PC-9 (cell line): ENCODE measurements around the gene KRT12. TPM values are rescaled to one million over a fixed set of nuclear protein-coding genes. Genes with fewer than 3 reads are reported as not detected.

Experiments used
- BruUV-seq: library from RNA; stranded (reverse); fragments of 400-500 nt; replicated peaks from 2 replicates; lab custom pipeline; 2021; lab: Mats Ljungman, UMichigan
- CTCF ChIA-PET: fragments of 300-600 bp; sonication (Branson Sonifier 250); formaldehyde crosslinking; loops from one replicate; lab custom pipeline; 2022; ENCODE audit warnings: antibody characterized with exemption; lab: Charles Lee
- POLR2A ChIA-PET: fragments of 300-600 bp; sonication (Branson Sonifier 250); formaldehyde crosslinking; loops from one replicate; lab custom pipeline; 2022; ENCODE audit warnings: antibody characterized with exemption; ENCODE audit not compliant: unreplicated experiment; lab: Charles Lee
- DNase-seq, 2 experiments: peaks; one replicate each; pipeline versions ENCODE4 v3.0.0 to v3.0.0-alpha.2; 2015 to 2022; ENCODE audit warnings: mixed read lengths in 1 of 2
- H2AFZ ChIP-seq: fragments of 200-600 bp; sonication (generic); 2 replicates; pipeline ENCODE4 v1.8.1; 2017; ENCODE audit warnings: antibody characterized with exemption
- H3F3A ChIP-seq: fragments of 200-600 bp; sonication (generic); 2 replicates; pipeline ENCODE4 v1.8.1; 2017; ENCODE audit warnings: antibody characterized with exemption, mild to moderate bottlenecking, low read depth; ENCODE audit not compliant: insufficient read depth
- H3K27ac ChIP-seq: fragments of 200-600 bp; sonication (generic); 2 replicates; pipeline ENCODE4 v1.6.1; 2016; ENCODE audit warnings: mixed run types
- H3K27me3 ChIP-seq: fragments of 200-600 bp; sonication (generic); 2 replicates; pipeline ENCODE4 v1.6.1; 2016; ENCODE audit warnings: low read depth, mixed run types; ENCODE audit not compliant: insufficient read depth
- H3K36me3 ChIP-seq: fragments of 200-600 bp; sonication (generic); 2 replicates; pipeline ENCODE4 v1.6.1; 2016; ENCODE audit warnings: low read depth, mixed run types
- H3K4me1 ChIP-seq: fragments of 200-600 bp; sonication (generic); replicated peaks from 2 replicates; pipeline ENCODE4 v1.6.1; 2016; ENCODE audit warnings: mixed run types; ENCODE audit not compliant: insufficient read depth
- H3K4me2 ChIP-seq: fragments of 200-600 bp; sonication (generic); 2 replicates; pipeline ENCODE4 v1.6.1; 2017; ENCODE audit warnings: mixed run types
- H3K4me3 ChIP-seq: fragments of 200-600 bp; sonication (generic); 2 replicates; pipeline ENCODE4 v1.6.1; 2016; ENCODE audit warnings: mixed run types
- H3K79me2 ChIP-seq: fragments of 200-600 bp; sonication (generic); 2 replicates; pipeline ENCODE4 v1.6.1; 2017; ENCODE audit warnings: low read depth, mixed run types
- H3K9me2 ChIP-seq: fragments of 200-600 bp; sonication (generic); 2 replicates; pipeline ENCODE4 v1.8.1; 2017; ENCODE audit warnings: mild to moderate bottlenecking; ENCODE audit not compliant: insufficient read depth
- H3K9me3 ChIP-seq: fragments of 200-600 bp; sonication (generic); 2 replicates; pipeline ENCODE4 v1.8.1; 2016; ENCODE audit warnings: low read depth; ENCODE audit not compliant: insufficient read depth
- H4K20me1 ChIP-seq: fragments of 200-600 bp; sonication (generic); 2 replicates; pipeline ENCODE4 v1.8.1; 2017; ENCODE audit not compliant: insufficient read depth
- EZH2 ChIP-seq: fragments of 200-600 bp; sonication (generic); IDR thresholded peaks from 2 replicates; pipeline ENCODE4 v1.8.0; 2017; ENCODE audit warnings: antibody characterized with exemption, low read depth
- intact Hi-C: fragments of 100-400 bp; cut with micrococcal nuclease; formaldehyde crosslinking; loops from one replicate; pipeline ENCODE4 v1.10.0; 2022; ENCODE audit not compliant: unreplicated experiment
- total RNA-seq: library from RNA; stranded (reverse); gene quantifications from 2 replicates; pipeline ENCODE4 v1.2.3, GENCODE V29; 2021
- TF ChIP-seq, protein P1 (sequence below): fragments of 200-600 bp; sonication (generic); conservative IDR thresholded peaks from 2 replicates; pipeline ENCODE4 v1.6.1; 2017; ENCODE audit warnings: mixed run types, antibody characterized with exemption, mild to moderate bottlenecking, moderate library complexity

Gene KRT12
- total RNA-seq, 1 experiment from 2014 or later: not detected

- no peaks in the 10 kb centered on the region for H4K20me1 ChIP-seq
- no peaks in the 10 kb centered on the region for H3K36me3 ChIP-seq
- no peak overlapping the region for H3K4me2 ChIP-seq
- no peak overlapping the region for H3K4me3 ChIP-seq
- H3K9me2 ChIP-seq: no peaks in the 10 kb centered on the region
- no peaks in the 10 kb centered on the region for H3K4me1 ChIP-seq
- DNase-seq: no peak
- ChIA-PET CTCF (no interaction called here), POLR2A (no interaction called here)
- H3F3A ChIP-seq: no peaks in the 10 kb centered on the region
- H3K9me3 ChIP-seq: no peaks in the 10 kb centered on the region; the same call in 1 of the 2 replicates
- H3K27ac ChIP-seq: no peak overlapping the region
- no peaks in the 10 kb centered on the region for H3K27me3 ChIP-seq
- no peaks in the 10 kb centered on the region for H3K79me2 ChIP-seq
- intact Hi-C loops: no loop called here
- no peak overlapping the region for H2AFZ ChIP-seq
- no TSS peak for BruUV-seq
- TF ChIP-seq, protein P1, sequence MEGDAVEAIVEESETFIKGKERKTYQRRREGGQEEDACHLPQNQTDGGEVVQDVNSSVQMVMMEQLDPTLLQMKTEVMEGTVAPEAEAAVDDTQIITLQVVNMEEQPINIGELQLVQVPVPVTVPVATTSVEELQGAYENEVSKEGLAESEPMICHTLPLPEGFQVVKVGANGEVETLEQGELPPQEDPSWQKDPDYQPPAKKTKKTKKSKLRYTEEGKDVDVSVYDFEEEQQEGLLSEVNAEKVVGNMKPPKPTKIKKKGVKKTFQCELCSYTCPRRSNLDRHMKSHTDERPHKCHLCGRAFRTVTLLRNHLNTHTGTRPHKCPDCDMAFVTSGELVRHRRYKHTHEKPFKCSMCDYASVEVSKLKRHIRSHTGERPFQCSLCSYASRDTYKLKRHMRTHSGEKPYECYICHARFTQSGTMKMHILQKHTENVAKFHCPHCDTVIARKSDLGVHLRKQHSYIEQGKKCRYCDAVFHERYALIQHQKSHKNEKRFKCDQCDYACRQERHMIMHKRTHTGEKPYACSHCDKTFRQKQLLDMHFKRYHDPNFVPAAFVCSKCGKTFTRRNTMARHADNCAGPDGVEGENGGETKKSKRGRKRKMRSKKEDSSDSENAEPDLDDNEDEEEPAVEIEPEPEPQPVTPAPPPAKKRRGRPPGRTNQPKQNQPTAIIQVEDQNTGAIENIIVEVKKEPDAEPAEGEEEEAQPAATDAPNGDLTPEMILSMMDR: no peak
- TF ChIP-seq EZH2: no peak
Observed at GRCh38 chr17:40886090-40886489, 19.1 kb upstream of the KRT12 start.

DNA sequence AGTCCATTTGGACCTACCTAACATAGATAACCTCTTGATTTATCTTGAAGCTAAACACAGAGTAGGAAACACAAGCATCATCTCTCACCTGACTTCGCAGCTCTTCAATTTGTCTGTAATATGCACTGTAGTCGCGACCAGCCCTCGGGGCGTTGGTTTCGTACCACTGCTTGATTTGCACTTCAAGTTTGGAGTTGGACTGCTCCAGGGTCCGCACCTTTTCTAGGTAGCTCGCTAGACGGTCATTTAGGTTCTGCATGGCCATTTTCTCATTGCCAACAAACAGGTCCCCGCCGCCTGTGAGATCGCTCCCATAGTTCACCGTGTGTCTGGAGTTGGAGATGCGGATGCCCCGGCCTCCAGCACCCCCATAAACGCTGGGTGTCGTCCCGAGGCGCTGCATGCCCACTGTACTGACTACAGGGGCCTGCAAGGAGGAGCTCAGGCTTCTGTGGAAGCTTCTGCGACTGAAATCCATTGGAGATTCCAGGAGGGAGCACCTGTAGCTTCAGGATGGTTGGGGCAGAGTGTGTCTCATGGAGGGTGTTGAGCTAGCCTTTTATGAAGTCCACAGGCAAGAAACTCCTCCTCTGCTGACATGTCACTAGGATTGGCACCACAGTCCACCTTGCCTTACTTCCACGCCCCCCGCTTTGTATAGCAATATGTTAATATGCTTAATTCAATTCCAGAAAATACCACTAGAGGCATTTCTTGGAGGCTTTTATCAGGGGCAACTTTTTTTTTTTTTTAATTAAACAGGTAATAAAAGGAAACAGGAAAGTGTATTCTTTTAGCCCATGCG lies 17.9 kb upstream of the KRT12 start, which contains the start of gene KRT20:
Gene KRT20 (minus strand): TSS at position 535 of the 805 bp plus-strand sequence. CDS start 57 bp downstream, at position 478.
- H3K9me3 ChIP-seq: no peaks in the 10 kb centered on the region; the same call in 1 of the 2 replicates
- BruUV-seq: no TSS peak
- H3K27me3 ChIP-seq: no peaks in the 10 kb centered on the region
- no peak for DNase-seq
- no peak within 1 kb of the TSS for H2AFZ ChIP-seq
- H3K4me2 ChIP-seq: no peak within 1 kb of the TSS
- H3K79me2 ChIP-seq: no peaks in the 10 kb centered on the region
- intact Hi-C loops: no loop called here
- POLR2A ChIA-PET: no interaction called here
- H3K36me3 ChIP-seq: no peaks in the 10 kb centered on the region
- no peaks in the 10 kb centered on the region for H3K4me1 ChIP-seq
- TF ChIP-seq, protein P1: peak; percentile 51
- TF ChIP-seq EZH2: no peak
- CTCF ChIA-PET: no interaction called here
- no peaks in the 10 kb centered on the region for H3F3A ChIP-seq
- no peaks in the 10 kb centered on the region for H3K9me2 ChIP-seq
- no peak within 1 kb of the TSS for H3K4me3 ChIP-seq
- H4K20me1 ChIP-seq: no peaks in the 10 kb centered on the region
- H3K27ac ChIP-seq: no peak within 1 kb of the TSS

GRCh38 chr17:40883626-40884334 lies 16.8 kb upstream of the KRT12 start:
- ChIA-PET CTCF (no interaction called here), POLR2A (no interaction called here)
- Histone ChIP-seq H3K27ac (no peak overlapping the region), H3K9me2 (no peaks in the 10 kb centered on the region), H3K4me3 (no peak overlapping the region), H3K4me1 (no peaks in the 10 kb centered on the region), H3F3A (no peaks in the 10 kb centered on the region), H3K27me3 (no peaks in the 10 kb centered on the region), H2AFZ (peak overlapping the region; percentile 32; the same call in 1 of the 2 replicates), H3K4me2 (no peak overlapping the region), H3K79me2 (no peaks in the 10 kb centered on the region), H3K36me3 (no peaks in the 10 kb centered on the region), H3K9me3 (no peaks in the 10 kb centered on the region; the same call in 1 of the 2 replicates), H4K20me1 (no peaks in the 10 kb centered on the region)
- DNase-seq: no peak
- BruUV-seq: no TSS peak
- TF ChIP-seq, protein P1: no peak
- TF ChIP-seq EZH2: no peak
- intact Hi-C loops: no loop called here
